ENCODE data around the gene UBE3D. TPM values are rescaled to one million over a fixed set of nuclear protein-coding genes. Genes with fewer than 3 reads are reported as not detected.
"Not testable (repeated sequence)": the region's sequence is repeated elsewhere in the genome, so short reads cannot be mapped to it uniquely, and the experiment has no call there.

The UBE3D gene
- total RNA-seq, 1 donor from 2014 or later = 12.6 TPM

DNA sequence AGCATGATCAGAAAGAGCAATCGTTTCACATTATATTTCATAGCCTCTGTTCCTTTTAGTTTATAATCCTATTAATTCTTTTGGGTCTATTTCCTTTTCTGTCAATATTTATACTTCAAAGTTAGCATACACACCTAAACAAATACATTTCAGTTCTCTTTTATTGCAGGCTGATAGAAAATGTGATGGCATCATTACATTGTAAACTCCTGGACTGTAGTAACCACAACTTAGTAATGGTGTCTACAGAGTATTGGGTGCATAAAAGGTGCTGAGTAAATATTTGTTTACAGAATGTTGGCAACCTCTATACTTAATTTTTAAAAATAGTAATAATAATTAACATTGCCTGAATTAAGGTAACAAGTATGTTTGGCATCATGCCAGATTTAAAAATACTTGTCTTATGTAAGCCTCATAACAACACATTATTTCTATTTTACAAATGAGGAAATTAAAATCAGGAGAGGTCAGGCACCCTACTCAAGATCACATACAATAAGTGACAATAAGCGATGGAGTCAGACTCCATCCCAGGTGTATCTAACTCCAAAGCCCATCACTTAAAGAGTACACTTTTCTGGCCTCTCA is 195.0 kb downstream of the UBE3D start:
- DNase-seq = no peak

DNA sequence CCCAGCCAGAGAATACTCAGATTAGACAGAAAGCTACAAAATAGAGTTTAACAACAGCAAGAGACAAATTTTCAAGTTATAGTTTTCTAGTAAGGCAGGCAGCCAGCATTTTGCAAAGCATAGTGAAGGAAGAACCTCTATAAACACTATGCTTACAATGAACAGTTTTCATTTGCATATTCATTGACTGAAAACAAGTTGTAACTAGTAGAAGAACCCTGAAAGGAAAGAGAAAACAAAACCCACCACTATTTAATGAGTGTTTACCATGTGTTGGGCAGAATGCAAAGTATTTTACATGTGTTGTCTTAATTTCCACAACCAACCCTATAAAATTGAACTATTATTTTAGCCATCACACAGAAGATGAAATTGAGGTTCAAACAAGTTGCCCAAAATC is 196.1 kb downstream of the UBE3D start:
- no peak for DNase-seq

DNA sequence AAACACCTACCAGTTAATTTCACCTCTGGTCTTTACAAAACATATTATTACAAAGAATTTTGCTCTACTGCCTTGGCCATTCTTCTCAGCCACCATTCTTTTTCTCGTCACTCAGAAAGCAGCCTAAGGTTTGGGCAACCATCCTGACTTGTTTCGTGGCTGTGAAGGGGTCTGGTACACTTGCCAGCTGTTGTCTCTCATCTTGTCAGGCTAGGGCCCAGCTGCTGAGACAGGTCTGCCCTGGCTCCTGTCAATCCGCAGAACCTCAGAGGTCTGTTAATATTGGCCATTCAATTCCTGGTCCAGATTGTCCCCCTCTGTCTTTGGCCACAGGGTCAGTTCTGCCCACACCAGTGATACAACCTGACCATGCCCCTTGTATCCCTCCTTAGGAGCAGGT is 197.7 kb downstream of the UBE3D start:
- no peak for DNase-seq

DNA sequence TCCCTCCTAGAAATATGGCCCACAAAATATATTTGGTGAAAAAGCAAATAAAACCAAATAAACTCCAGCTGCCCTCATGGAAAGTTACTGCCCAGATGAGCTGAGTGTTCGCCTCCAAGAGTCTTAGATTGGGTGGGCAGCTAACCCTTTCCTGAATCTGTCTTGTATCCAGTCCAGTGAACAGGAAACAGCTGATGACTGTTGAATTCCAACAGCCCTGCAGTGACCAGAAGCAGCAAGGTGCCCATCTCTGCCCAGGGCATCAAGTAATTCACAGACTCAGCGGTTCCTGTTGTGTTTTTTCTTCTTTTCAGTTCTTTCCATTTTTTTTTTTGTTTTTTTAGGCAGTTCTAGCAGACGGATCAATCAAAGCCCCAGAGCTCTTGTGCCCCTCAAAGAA is 199.2 kb downstream of the UBE3D start:
- no peak for DNase-seq

DNA sequence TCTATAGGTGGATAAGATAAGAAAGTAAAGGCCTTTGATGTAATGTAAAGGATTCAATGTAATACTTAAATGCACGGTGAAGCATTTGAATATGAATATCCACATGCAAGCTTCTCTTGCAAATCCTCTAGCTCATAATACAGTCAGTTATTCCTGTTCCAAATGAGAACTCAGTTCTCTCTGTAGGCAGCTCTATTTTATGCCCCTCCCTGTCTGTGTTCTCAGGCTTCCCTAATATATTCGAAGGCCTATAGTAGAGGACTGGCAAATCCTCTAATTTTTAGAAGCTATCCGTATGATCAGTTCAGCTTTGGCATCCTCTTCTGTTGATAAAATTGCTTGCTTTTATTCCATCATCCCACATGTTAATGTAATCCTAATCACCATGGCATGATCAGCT is 200.2 kb downstream of the UBE3D start:
- DNase-seq = no peak

DNA sequence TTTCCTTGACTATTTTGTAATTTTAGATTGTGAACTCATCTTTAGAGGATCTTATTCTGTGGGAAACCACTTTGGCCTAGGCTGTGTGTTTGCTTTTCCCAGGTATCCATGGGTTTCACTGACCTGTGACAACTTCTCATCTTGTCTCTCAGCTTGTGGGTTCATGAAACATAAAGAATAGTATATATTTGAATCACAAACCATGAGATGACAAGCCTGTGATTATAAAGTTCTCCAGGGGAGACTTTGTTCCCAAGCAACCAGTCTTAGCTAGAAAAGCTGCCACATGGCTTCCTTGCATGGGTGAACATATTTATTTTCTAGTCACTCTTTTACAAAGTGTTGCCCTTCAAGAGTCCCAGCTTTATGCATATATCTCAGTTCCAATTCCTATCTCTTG is 201.9 kb downstream of the UBE3D start:
- no peak for DNase-seq

DNA sequence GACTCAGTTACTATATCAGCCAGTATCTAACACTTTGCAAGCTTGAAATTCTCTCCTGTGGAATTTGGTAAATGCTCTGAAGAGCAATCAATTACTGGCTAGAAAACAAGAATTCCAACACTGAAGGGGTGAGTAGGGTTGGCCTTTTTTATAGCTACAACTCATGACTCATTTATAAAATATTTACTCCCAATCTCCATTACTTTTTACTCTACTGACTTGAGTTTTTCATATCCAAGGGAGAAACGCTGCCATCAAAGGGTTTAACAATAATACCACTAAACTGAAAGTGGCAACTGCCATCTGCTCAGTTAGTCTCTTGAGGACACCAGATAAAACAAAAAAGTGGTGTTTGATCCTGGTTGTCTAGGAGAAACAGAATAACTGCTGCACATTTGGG is 203.1 kb downstream of the UBE3D start:
- no peak for DNase-seq

DNA sequence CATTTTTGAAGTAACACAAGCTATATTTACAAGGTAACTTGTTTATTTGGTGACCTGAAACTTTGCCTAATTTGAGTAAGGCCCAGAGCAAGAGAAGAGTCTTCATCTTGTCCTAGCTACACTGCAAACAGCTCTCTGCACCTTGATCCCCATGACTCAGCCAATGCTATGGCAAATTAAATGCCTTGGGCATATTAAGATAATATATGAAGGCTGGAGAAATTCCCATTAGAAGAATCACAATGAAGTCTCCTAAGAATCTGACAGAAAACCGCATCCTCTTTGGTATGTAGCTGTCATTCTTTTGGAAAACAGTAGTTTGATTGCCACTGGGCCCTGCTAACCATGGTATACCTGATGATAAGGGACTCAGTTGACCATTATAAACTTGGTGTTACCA is 204.5 kb downstream of the UBE3D start:
- no peak for DNase-seq

DNA sequence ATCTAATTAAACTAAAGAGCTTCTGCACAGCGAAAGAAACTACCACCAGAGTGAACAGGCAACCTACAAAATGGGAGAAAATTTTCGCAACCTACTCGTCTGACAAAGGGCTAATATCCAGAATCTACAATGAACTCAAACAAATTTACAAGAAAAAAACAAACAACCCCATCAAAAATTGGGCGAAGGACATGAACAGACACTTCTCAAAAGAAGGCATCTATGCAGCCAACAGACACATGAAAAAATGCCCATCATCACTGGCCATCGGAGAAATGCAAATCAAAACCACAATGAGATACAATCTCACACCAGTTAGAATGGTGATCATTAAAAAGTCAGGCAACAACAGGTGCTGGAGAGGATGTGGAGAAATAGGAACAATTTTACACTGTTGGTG is 209.6 kb downstream of the UBE3D start:
- DNase-seq = not testable (repeated sequence)

DNA sequence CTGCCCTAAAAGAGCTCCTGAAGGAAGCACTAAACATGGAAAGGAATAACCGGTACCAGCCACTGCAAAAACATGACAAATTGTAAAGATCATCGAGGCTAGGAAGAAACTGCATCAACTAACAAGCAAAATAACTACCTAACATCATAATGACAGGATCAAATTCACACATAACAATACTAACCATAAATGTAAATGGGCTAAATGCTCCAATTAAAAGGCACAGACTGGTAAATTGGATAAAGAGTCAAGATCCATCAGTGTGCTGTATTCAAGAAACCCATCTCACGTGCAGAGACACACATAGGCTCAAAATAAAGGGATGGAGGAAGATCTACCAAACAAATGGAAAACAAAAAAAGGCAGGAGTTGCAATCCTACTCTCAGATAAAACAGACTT is 212.7 kb downstream of the UBE3D start:
- not testable (repeated sequence) for DNase-seq

DNA sequence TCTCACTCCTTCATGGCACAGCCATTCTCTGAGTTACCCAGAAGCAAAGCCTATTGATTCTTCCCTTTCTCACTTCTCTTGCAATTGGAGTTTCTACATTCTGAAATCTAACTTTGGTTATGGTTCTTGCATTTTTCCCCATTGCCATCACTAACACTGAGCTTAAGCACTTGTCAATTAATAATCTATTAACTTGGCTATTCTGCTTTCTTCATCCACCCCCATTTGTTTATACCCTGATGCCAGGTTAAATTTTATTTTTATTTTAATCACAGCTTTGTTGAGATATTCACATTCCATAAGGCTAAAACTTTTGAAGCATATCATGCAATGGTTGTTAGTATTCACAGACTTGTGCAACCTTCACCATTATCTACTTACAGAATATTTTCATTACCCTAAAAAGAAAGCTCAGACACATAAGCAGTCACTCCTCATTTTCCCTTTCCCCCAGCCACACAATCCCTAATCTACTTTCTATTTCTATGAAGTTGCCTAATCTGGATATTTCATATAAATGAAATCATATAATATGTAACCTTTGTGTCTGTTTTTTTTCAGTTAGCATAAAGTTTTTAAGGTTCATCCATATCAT is 222.3 kb downstream of the UBE3D start:
- no peak for DNase-seq

DNA sequence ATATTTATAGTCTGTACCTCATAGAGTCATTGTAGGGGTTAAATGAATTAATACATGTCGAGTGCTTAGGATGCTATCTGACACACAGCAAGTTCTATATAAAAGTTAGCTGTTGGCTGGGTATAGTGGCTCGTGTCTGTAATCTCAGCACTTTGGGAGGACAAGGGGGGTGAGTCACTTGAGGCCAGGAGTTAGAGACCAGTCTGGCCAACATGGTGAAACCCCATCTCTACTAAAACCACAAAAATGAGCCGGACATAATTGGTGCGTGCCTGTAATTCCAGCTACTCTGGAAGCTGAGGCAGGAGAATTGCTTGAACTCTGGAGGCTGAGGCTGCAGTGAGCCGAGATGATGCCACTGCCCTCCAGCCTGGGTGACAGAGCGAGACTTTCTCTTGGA is 222.9 kb downstream of the UBE3D start:
- DNase-seq = no peak

Small RNA genes lying within 50 kb of the gene (small RNA-seq; reads per million reads assigned to genes)
- gene LAP3P1 (ENCODE audit: low replicate concordance) = not detected

Other genes starting within 250 kb of the UBE3D start
- 55.4 TPM for gene DOP1A, start 1.8 kb upstream of the UBE3D start, total RNA-seq
- gene PGM3, start 127.4 kb upstream of the UBE3D start, total RNA-seq = 40.6 TPM
- 2.4 TPM for gene RWDD2A, start 127.5 kb upstream of the UBE3D start, total RNA-seq